Activated CD4-positive, alpha-beta T cell treated with anti-CD3 and anti-CD28 coated beads, Interleukin-2, amount 10 ng/mL, durations not matched to agents 24 days and 14 days (primary cell): ENCODE results near the gene AP2M1. TPM values are rescaled to one million over a fixed set of nuclear protein-coding genes. Genes with fewer than 3 reads are reported as not detected.

ENCODE experiments used
- DNase-seq: peaks from one replicate; pipeline ENCODE4 v3.0.0; 2022
- H3K27ac Mint-ChIP-seq: one replicate; pipeline ENCODE4 v1.8.0; 2022; ENCODE audit warnings: mild to moderate bottlenecking, mixed read lengths
- H3K27me3 Mint-ChIP-seq: one replicate; pipeline ENCODE4 v1.8.0; 2022; ENCODE audit warnings: mixed read lengths
- H3K36me3 Mint-ChIP-seq: one replicate; pipeline ENCODE4 v1.8.0; 2022; ENCODE audit warnings: low read depth, mild to moderate bottlenecking, mixed read lengths
- H3K4me1 Mint-ChIP-seq: one replicate; pipeline ENCODE4 v1.8.0; 2021; ENCODE audit warnings: mixed read lengths
- H3K4me3 Mint-ChIP-seq: one replicate; pipeline ENCODE4 v1.8.0; 2022; ENCODE audit warnings: mild to moderate bottlenecking, moderate library complexity, mixed read lengths
- H3K9me3 Mint-ChIP-seq: one replicate; pipeline ENCODE4 v1.8.0; 2021; ENCODE audit warnings: mixed read lengths
- intact Hi-C: fragments of 100-400 bp; cut with micrococcal nuclease; formaldehyde crosslinking; loops from one replicate; pipeline ENCODE4 v1.15.1; 2023
- total RNA-seq: library from RNA; stranded (reverse); gene quantifications from 2 replicates; pipeline ENCODE4 v1.2.3, GENCODE V29; 2022

The AP2M1 gene
- total RNA-seq, 1 donor from 2014 or later, result 242 TPM

GRCh38 chr3:184166671-184167070, 8.0 kb upstream of the AP2M1 start:
- no peak overlapping the region for H3K4me3 Mint-ChIP-seq

GRCh38 chr3:184167786-184168185, 6.9 kb upstream of the AP2M1 start:
- H3K4me1 Mint-ChIP-seq, result peaks cover 3% of the 10 kb centered on the region
- H3K27me3 Mint-ChIP-seq, result no peaks in the 10 kb centered on the region
- H3K4me3 Mint-ChIP-seq, result no peak overlapping the region
- no peak for DNase-seq
- intact Hi-C loops, result no loop called here
- peaks cover 36% of the 10 kb centered on the region for H3K36me3 Mint-ChIP-seq
- H3K27ac Mint-ChIP-seq, result no peak overlapping the region
- H3K9me3 Mint-ChIP-seq, result no peaks in the 10 kb centered on the region

More at GRCh38 chr3:184166671-184167070, 8.0 kb upstream of the AP2M1 start:
- Mint-ChIP-seq H3K27ac (no peak overlapping the region), H3K27me3 (no peaks in the 10 kb centered on the region), H3K36me3 (peaks cover 33% of the 10 kb centered on the region), H3K4me1 (peaks cover 3% of the 10 kb centered on the region), H3K9me3 (no peaks in the 10 kb centered on the region)
- intact Hi-C loops, result no loop called here
- DNase-seq, result no peak

- no peak for DNase-seq
- Mint-ChIP-seq H3K36me3 (peaks cover 40% of the 10 kb centered on the region), H3K27me3 (no peaks in the 10 kb centered on the region), H3K4me1 (peaks cover 6% of the 10 kb centered on the region), H3K27ac (no peak overlapping the region), H3K9me3 (no peaks in the 10 kb centered on the region), H3K4me3 (no peak overlapping the region)
- intact Hi-C loops, result no loop called here
These were observed 6.1 kb upstream of the AP2M1 start for GRCh38 chr3:184168363-184169120.

- no peak for DNase-seq
- Mint-ChIP-seq H3K4me3 (no peak overlapping the region), H3K9me3 (no peaks in the 10 kb centered on the region), H3K27ac (no peak overlapping the region), H3K27me3 (no peaks in the 10 kb centered on the region), H3K36me3 (peaks cover 36% of the 10 kb centered on the region), H3K4me1 (peaks cover 10% of the 10 kb centered on the region)
- intact Hi-C loops, result no loop called here
These were observed 4.5 kb upstream of the AP2M1 start for GRCh38 chr3:184169896-184170875.

- Mint-ChIP-seq H3K4me3 (no peak overlapping the region), H3K4me1 (peaks cover 20% of the 10 kb centered on the region), H3K27ac (peak overlapping the region; percentile 28), H3K36me3 (peaks cover 41% of the 10 kb centered on the region), H3K9me3 (no peaks in the 10 kb centered on the region), H3K27me3 (no peaks in the 10 kb centered on the region)
- no peak for DNase-seq
- intact Hi-C loops, result no loop called here
These were observed 3.1 kb upstream of the AP2M1 start for GRCh38 chr3:184171562-184171961.

GRCh38 chr3:184172681-184173373, 1.8 kb upstream of the AP2M1 start:
- Mint-ChIP-seq H3K36me3 (peaks cover 39% of the 10 kb centered on the region), H3K9me3 (no peaks in the 10 kb centered on the region), H3K4me1 (peaks cover 23% of the 10 kb centered on the region), H3K27ac (peak overlapping the region; percentile 56), H3K4me3 (no peak overlapping the region), H3K27me3 (no peaks in the 10 kb centered on the region)
- no peak for DNase-seq
- intact Hi-C loops, result no loop called here

GRCh38 chr3:184173374-184173722, 1.3 kb upstream of the AP2M1 start:
- Mint-ChIP-seq H3K27me3 (no peaks in the 10 kb centered on the region), H3K4me3 (no peak overlapping the region), H3K36me3 (peaks cover 43% of the 10 kb centered on the region), H3K9me3 (no peaks in the 10 kb centered on the region), H3K4me1 (peaks cover 26% of the 10 kb centered on the region), H3K27ac (no peak overlapping the region)
- intact Hi-C loops, result no loop called here
- DNase-seq, result no peak

- Mint-ChIP-seq H3K4me1 (peaks cover 26% of the 10 kb centered on the region), H3K36me3 (peaks cover 47% of the 10 kb centered on the region), H3K27ac (peak overlapping the region; percentile 78), H3K27me3 (no peaks in the 10 kb centered on the region), H3K4me3 (peak overlapping the region; percentile 91), H3K9me3 (no peaks in the 10 kb centered on the region)
- intact Hi-C loops, result loop anchor here (1.0 to 2.0 kb wide), 7 partner anchors 12 to 157 kb away; partner anchors contain the start of genes ABCC5, ABCF3, DVL3 and EEF1AKMT4
- DNase-seq, result no peak
These were observed 390 bp upstream of the AP2M1 start for GRCh38 chr3:184174284-184174645.

- H3K4me3 Mint-ChIP-seq, result peak overlapping the region; percentile 91
- DNase-seq, result no peak
- intact Hi-C loops, result loop anchor here (2.0 kb wide), 1 partner anchor 51 kb away; no protein-coding TSS in a partner anchor
- H3K27me3 Mint-ChIP-seq, result no peaks in the 10 kb centered on the region
- H3K9me3 Mint-ChIP-seq, result no peaks in the 10 kb centered on the region
- peaks cover 57% of the 10 kb centered on the region for H3K36me3 Mint-ChIP-seq
- H3K4me1 Mint-ChIP-seq, result peaks cover 26% of the 10 kb centered on the region
- H3K27ac Mint-ChIP-seq, result peak overlapping the region; percentile 81
These were observed 851 bp downstream of the AP2M1 start for GRCh38 chr3:184175506-184175905.

GRCh38 chr3:184175981-184176376, 1.3 kb downstream of the AP2M1 start:
- DNase-seq, result no peak
- Mint-ChIP-seq H3K4me3 (peak overlapping the region; percentile 91), H3K27ac (peak overlapping the region; percentile 81), H3K9me3 (no peaks in the 10 kb centered on the region), H3K4me1 (peaks cover 26% of the 10 kb centered on the region), H3K27me3 (no peaks in the 10 kb centered on the region), H3K36me3 (peaks cover 58% of the 10 kb centered on the region)
- intact Hi-C loops, result loop anchor here (2.0 kb wide), 1 partner anchor 51 kb away; no protein-coding TSS in a partner anchor

GRCh38 chr3:184176377-184177330, 2.0 kb downstream of the AP2M1 start:
- intact Hi-C loops, result no loop called here
- no peak for DNase-seq
- peaks cover 24% of the 10 kb centered on the region for H3K4me1 Mint-ChIP-seq
- peaks cover 55% of the 10 kb centered on the region for H3K36me3 Mint-ChIP-seq
- H3K27ac Mint-ChIP-seq, result peak overlapping the region; percentile 69
- peak overlapping the region; percentile 91 for H3K4me3 Mint-ChIP-seq
- no peaks in the 10 kb centered on the region for H3K27me3 Mint-ChIP-seq
- H3K9me3 Mint-ChIP-seq, result no peaks in the 10 kb centered on the region

GRCh38 chr3:184177331-184177731, 2.7 kb downstream of the AP2M1 start:
- intact Hi-C loops, result no loop called here
- Mint-ChIP-seq H3K27me3 (no peaks in the 10 kb centered on the region), H3K4me3 (no peak overlapping the region), H3K9me3 (no peaks in the 10 kb centered on the region), H3K27ac (no peak overlapping the region), H3K36me3 (peaks cover 56% of the 10 kb centered on the region), H3K4me1 (peaks cover 24% of the 10 kb centered on the region)
- no peak for DNase-seq
